ENCODE data around the gene ZFPM1.

DNA sequence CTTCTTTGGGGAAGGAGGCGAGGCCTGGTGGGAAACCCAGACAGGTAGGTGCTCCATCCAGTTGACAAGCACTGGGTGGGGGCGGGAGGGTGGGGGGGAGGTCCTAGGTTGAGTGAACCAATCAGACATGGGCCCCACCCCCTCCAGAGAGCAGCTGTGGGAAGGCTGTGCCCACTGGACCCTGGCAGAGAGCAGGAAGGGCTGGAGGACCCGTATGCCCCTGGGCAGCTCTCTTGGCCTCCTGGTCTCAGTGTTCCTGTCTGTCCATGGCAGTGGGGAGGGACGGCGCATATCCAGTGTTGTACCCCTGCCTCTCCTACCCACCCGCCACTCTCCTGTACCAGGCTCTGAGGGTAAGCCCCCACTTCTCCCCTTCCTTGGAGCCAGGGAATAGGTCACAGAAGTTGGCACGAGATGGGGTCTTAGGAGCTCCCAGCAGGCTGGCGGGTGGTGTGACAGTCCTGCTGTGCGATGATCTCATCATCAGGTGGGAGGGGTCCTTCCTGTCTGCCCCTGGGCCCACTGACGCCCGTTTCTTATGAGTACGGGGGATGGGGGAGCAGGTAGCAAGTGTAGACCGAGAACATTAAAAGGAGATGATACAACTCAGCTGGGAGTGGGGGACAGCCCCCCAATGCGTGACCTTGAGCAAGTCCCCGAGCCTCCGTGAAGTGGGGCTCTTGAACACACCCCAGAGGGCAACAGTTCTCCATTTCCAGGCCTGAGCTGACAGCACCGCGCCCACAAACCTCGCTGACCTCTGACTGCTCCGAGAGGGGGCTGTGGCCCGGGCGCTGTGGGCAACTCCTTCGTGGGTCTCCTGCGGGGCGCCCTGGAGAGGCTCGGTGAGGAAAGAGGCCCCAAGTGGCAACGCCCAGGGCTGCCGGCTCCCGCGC lies 1.2 kb upstream of the ZFPM1 start:
- no peak for TF ChIP-seq POLR2A (IDR thresholded peaks at IDR 0.05)
- TF ChIP-seq, protein P1, sequence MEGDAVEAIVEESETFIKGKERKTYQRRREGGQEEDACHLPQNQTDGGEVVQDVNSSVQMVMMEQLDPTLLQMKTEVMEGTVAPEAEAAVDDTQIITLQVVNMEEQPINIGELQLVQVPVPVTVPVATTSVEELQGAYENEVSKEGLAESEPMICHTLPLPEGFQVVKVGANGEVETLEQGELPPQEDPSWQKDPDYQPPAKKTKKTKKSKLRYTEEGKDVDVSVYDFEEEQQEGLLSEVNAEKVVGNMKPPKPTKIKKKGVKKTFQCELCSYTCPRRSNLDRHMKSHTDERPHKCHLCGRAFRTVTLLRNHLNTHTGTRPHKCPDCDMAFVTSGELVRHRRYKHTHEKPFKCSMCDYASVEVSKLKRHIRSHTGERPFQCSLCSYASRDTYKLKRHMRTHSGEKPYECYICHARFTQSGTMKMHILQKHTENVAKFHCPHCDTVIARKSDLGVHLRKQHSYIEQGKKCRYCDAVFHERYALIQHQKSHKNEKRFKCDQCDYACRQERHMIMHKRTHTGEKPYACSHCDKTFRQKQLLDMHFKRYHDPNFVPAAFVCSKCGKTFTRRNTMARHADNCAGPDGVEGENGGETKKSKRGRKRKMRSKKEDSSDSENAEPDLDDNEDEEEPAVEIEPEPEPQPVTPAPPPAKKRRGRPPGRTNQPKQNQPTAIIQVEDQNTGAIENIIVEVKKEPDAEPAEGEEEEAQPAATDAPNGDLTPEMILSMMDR (IDR thresholded peaks at IDR 0.05 in 8 of 11, conservative IDR thresholded peaks at IDR 0.05 in 3 of 11): no peak
